AG09309 (cell line): ENCODE measurements around the gene OLFM2.

ENCODE experiments used
- DNase-seq: peaks from one replicate; pipeline ENCODE4 v3.0.0-alpha.2; 2010; ENCODE audit warnings: low read depth
- H3K4me3 ChIP-seq: 2 replicates; pipeline ENCODE4 v1.5.1; 2011; ENCODE audit warnings: mild to moderate bottlenecking, low read depth, low read length, moderate library complexity; ENCODE audit not compliant: control insufficient read depth
- TF ChIP-seq, protein P1 (sequence below): IDR thresholded peaks from 2 replicates; pipeline ENCODE4 v1.5.1; 2011; ENCODE audit warnings: mild to moderate bottlenecking, low read depth, low read length, inconsistent platforms; ENCODE audit not compliant: insufficient read depth, control insufficient read depth; ENCODE audit errors: missing control alignments

The OLFM2 gene

DNA sequence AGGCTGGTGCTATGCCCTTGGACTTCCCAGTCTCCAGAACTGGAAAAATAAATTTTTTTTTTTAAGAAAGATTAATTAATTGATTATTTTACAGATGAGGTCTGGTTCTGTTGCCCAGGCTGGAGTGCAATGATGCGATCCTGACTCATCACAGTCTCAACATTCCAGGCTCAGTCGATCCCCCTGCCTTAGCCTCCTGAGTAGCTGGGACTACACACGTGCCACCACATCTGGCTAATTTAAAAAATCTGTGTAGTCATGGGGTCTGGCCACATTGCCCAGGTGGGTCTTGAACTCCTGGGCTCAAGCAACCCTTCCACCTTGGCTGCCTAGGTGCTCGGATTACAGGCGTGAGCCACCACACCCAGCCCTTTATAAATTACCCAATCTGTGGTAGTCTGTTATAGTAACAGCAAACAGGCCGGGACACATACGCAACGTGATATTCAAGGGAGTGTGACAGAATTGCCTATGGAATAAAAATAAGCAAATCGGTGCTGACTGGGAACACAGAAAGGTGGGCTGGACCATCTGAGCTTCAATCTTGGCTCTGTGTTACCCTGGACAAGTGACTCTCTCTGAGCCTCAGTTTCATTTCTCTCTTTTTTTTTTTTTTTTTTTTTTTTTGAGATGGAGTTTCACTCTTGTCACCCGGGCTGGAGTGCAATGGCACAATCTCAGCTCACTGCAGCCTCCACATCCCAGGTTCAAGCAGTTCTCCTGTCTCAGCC is 58.4 kb downstream of the OLFM2 start:
- TF ChIP-seq, protein P1, sequence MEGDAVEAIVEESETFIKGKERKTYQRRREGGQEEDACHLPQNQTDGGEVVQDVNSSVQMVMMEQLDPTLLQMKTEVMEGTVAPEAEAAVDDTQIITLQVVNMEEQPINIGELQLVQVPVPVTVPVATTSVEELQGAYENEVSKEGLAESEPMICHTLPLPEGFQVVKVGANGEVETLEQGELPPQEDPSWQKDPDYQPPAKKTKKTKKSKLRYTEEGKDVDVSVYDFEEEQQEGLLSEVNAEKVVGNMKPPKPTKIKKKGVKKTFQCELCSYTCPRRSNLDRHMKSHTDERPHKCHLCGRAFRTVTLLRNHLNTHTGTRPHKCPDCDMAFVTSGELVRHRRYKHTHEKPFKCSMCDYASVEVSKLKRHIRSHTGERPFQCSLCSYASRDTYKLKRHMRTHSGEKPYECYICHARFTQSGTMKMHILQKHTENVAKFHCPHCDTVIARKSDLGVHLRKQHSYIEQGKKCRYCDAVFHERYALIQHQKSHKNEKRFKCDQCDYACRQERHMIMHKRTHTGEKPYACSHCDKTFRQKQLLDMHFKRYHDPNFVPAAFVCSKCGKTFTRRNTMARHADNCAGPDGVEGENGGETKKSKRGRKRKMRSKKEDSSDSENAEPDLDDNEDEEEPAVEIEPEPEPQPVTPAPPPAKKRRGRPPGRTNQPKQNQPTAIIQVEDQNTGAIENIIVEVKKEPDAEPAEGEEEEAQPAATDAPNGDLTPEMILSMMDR = no peak
- H3K4me3 ChIP-seq = no peak overlapping the region
- DNase-seq = no peak

DNA sequence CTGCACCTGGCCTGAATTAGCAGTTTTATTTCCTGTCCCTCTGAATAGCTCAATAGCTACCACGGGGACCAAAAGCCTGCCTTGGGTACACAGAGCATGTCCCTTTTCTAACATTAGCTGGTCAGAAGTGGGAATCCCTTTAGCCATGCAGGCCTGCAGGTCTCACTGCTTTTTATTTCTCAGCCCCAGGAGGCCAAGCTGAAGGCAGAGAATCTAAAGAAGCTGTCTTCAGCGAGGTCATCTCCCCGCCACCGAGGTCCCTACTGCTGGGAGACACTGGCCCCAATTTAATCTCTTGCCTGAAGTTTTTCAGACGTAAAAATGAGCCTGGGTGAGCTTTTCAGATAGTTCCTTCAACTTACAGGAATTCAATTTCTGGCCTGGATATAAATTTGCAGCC is 60.5 kb downstream of the OLFM2 start:
- no peak for DNase-seq
- TF ChIP-seq, protein P1 = no peak
- H3K4me3 ChIP-seq = no peak overlapping the region

DNA sequence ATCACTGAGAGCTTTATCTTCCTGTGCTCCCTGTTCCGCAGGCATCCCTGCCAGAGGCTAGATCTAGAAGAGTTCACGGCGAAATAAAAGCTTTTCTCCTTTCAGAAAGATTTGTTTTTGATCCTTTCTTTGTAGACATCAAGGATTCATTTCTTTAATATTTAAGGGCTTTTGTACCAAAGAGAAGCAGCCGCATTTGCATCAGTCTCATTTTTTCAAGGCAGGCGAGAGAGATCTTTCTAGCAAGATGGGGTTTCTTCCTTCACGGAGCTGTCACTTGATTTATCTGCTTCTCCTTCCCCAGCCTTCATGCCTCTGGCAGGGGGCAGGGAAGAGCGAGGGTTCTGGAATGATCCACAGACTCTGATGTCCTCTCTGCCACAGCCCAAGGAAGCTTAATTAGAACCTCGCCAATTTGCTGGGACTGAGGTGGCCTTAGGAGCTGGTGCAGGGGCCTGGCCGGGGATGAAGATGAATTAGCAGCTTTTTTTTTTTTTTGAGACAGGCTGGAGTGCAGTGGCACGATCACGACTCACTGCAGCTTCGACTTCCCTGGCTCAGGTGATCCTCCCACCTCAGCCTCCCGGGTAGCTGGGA is 61.2 kb downstream of the OLFM2 start:
- DNase-seq = no peak
- TF ChIP-seq, protein P1 = no peak
- H3K4me3 ChIP-seq = no peak overlapping the region

DNA sequence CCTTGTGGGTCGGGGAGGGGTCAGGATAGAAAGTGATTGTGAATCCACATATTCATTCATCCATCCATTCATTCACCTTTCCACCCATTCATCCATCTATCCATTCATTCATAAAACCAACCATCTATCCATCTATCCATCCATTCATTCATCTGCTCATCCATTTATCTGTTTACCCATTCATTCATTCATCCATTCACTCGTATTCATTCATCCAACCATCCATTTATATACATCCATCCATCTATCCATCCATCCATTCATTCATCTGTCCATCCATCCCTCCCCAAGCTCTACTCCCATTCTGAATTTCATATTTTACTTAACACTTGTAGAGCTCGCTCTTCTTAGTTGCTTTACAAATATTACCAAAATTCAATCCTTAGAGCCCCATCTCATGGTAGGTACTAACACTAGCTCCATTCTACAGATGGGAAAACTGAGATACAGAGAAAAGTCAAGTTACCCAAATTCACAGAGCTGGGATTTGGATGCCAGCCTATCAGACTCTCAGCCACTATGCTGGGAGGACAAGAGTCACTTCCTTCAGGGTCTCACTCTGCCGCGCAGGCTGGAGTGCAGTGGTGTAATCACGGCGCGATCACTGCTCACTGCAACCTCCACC is 63.6 kb downstream of the OLFM2 start:
- TF ChIP-seq, protein P1 = no peak
- DNase-seq = no peak

DNA sequence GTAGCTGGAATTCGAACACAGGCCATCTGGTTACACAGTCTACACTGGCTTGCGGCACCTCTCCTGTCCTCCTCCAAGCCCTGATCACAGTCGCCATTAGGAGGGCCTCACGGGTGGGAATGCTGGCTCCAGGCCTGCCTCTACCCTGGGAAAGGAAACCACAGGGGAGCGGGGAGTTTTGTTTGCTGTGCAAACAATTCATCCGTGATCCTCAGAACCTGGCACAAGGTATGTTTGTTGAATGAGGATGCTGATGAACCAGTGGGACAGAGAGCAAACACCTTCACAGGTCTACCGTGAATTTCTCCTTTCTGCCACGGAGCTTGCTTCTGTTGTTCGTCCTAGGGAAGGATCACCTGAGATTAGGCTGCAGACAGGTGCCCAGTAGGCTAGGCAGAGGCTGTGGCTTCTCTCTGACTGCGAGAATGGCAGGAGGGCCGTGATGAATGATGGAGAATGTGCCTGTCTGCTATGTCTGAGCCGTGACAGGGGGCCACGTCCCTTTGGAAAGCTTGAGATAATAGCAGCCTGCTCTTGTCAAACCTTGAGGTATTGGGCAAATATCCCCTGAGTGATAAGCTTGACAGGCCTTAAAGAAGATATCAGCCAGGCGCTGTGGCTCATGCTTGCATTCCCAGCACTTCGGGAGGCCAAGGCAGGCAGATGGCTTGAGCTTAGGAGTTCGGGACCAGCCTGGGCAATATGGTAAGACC is 64.5 kb downstream of the OLFM2 start:
- DNase-seq = no peak
- TF ChIP-seq, protein P1 = no peak
- H3K4me3 ChIP-seq = no peak overlapping the region

More for the DNA sequence above, 63.6 kb downstream of the OLFM2 start:
- H3K4me3 ChIP-seq = no peak overlapping the region

DNA sequence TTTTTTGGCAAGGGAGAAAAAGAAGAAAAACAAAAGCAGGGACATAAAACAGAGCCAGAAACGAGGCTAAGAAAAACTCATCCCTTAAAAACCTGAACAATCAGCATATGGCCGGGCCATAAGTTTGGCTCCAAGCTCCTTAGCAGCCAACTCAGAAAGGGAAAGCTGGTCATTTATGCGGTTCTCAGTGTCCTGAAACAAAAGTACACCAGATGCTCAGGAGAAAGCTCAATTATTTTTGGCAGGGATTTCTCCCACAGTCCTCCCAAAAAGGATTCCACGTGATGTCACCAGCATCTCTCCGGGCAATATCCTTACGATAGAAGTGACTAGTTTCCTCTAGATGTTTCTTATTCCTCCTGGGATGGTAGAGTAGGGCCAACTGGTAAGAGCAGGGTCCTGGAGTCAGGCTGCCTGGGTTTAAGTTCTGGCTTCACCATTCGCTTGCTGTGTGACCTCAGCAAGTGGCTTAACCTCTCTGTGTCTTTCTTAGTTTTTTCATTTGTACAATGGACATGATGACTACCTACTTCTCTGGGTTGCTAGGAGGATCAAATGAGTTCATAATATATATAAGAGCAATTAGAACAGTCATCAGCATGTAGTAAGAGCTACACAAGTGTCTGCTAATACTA is 67.2 kb downstream of the OLFM2 start:
- TF ChIP-seq, protein P1 = no peak
- H3K4me3 ChIP-seq = no peak overlapping the region
- DNase-seq = no peak
